HT1080 (cell line): ENCODE data around the gene GRIN2A. TPM values are rescaled to one million over a fixed set of nuclear protein-coding genes. Genes with fewer than 3 reads are reported as not detected.

ENCODE experiments used
- DNase-seq: peaks from one replicate; pipeline ENCODE4 v3.0.0-alpha.2; 2015; ENCODE audit warnings: low read depth
- polyA plus RNA-seq, 2 experiments: library from polyadenylated mRNA; depleted of rRNA; stranded (reverse); fragments of >200 nt; gene quantifications; 2 replicates each; pipeline ENCODE4 v1.2.3, GENCODE V29; 2015
- total RNA-seq: library from RNA; depleted of rRNA; stranded (reverse); fragments of >200 nt; shearing (Covaris generic); gene quantifications from 2 replicates; pipeline ENCODE4 v1.2.3, GENCODE V29; 2014; rRNA removed

GRIN2A gene
- total RNA-seq: 0.73 TPM in 1 of 2 replicates, not detected in the other
- polyA plus RNA-seq (2015; cell fraction: cytosol; rRNA removed): 0.01 TPM in 1 of 2 replicates, not detected in the other
- polyA plus RNA-seq (2015; cell fraction: nucleus; rRNA removed): 0.11 TPM in 1 of 2 replicates, not detected in the other

- no peak for DNase-seq
These were observed at the start of gene GRIN2A for GRCh38 chr16:10182222-10183053. TSS of gene GRIN2A (minus strand) at chr16:10182428. CDS start at chr16:10180411, 2,017 bp downstream.

- no peak for DNase-seq
These were observed 49.3 kb upstream of the GRIN2A start for GRCh38 chr16:10231563-10231962.

- no peak for DNase-seq
These were observed 46.6 kb upstream of the GRIN2A start for GRCh38 chr16:10228779-10229178.

GRCh38 chr16:10226987-10227306 lies 44.7 kb upstream of the GRIN2A start:
- no peak for DNase-seq

- DNase-seq: no peak
These were observed 44.1 kb upstream of the GRIN2A start for GRCh38 chr16:10226141-10226986.

GRCh38 chr16:10225653-10226052 lies 43.4 kb upstream of the GRIN2A start:
- no peak for DNase-seq

- no peak for DNase-seq
These were observed 42.6 kb upstream of the GRIN2A start for GRCh38 chr16:10224850-10225249.

GRCh38 chr16:10220942-10221341 lies 38.7 kb upstream of the GRIN2A start:
- DNase-seq: no peak

GRCh38 chr16:10219742-10220141 lies 37.5 kb upstream of the GRIN2A start:
- no peak for DNase-seq

GRCh38 chr16:10218490-10219206 lies 36.4 kb upstream of the GRIN2A start:
- DNase-seq: no peak

GRCh38 chr16:10213748-10214147 lies 31.5 kb upstream of the GRIN2A start:
- no peak for DNase-seq

- DNase-seq: no peak
These were observed 28.7 kb upstream of the GRIN2A start for GRCh38 chr16:10210944-10211343.

- DNase-seq: no peak
These were observed 24.6 kb upstream of the GRIN2A start for GRCh38 chr16:10206865-10207264.

GRCh38 chr16:10206215-10206614 lies 24.0 kb upstream of the GRIN2A start:
- DNase-seq: no peak

GRCh38 chr16:10205688-10206087 lies 23.5 kb upstream of the GRIN2A start:
- DNase-seq: no peak

GRCh38 chr16:10202649-10203048 lies 20.4 kb upstream of the GRIN2A start:
- DNase-seq: no peak

GRCh38 chr16:10200637-10201586 lies 18.7 kb upstream of the GRIN2A start:
- DNase-seq: no peak

- no peak for DNase-seq
These were observed 14.8 kb upstream of the GRIN2A start for GRCh38 chr16:10196999-10197398.

- DNase-seq: no peak
These were observed 8.9 kb upstream of the GRIN2A start for GRCh38 chr16:10191096-10191495.

- no peak for DNase-seq
These were observed 7.7 kb upstream of the GRIN2A start for GRCh38 chr16:10189861-10190390.
